Measurements from ENCODE around the gene GPR63. TPM values are rescaled to one million over a fixed set of nuclear protein-coding genes. Genes with fewer than 3 reads are reported as not detected.

GPR63 gene
- total RNA-seq, 1 donor from 2014 or later: 0.48 TPM

DNA sequence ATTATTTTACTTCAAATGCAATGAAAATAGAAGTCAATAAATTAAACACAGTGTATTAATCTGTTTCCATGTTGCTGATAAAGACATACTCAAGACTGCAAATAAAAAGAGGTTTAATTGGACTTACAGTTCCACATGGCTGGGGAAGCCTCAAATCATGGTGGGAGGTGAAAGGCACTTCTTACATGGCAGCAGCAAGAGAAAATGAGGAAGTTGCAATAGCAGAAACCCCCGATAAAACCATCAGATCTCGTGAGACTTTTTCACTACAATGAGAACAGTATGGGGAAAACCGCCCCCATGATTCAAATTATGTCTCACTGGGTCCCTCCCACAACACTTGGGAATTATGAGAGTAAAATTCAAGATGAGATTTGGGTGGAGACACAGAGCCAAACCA lies 82.2 kb downstream of the GPR63 start:
- TF ChIP-seq, protein P1, sequence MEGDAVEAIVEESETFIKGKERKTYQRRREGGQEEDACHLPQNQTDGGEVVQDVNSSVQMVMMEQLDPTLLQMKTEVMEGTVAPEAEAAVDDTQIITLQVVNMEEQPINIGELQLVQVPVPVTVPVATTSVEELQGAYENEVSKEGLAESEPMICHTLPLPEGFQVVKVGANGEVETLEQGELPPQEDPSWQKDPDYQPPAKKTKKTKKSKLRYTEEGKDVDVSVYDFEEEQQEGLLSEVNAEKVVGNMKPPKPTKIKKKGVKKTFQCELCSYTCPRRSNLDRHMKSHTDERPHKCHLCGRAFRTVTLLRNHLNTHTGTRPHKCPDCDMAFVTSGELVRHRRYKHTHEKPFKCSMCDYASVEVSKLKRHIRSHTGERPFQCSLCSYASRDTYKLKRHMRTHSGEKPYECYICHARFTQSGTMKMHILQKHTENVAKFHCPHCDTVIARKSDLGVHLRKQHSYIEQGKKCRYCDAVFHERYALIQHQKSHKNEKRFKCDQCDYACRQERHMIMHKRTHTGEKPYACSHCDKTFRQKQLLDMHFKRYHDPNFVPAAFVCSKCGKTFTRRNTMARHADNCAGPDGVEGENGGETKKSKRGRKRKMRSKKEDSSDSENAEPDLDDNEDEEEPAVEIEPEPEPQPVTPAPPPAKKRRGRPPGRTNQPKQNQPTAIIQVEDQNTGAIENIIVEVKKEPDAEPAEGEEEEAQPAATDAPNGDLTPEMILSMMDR (IDR thresholded peaks at IDR 0.05): no peak
- Mint-ChIP-seq H3K36me3 (ENCODE audit: unreplicated experiment) (no peaks in the 10 kb centered on the region), H3K4me3 (ENCODE audit: unreplicated experiment) (no peak overlapping the region), H3K9me3 (ENCODE audit: unreplicated experiment) (no peaks in the 10 kb centered on the region), H3K27ac (ENCODE audit: unreplicated experiment) (no peak overlapping the region), H3K4me1 (ENCODE audit: unreplicated experiment) (peaks cover 1% of the 10 kb centered on the region), H3K27me3 (ENCODE audit: unreplicated experiment) (peaks cover 21% of the 10 kb centered on the region)
- DNase-seq (ENCODE audit: extremely low spot score, unreplicated experiment): no peak

DNA sequence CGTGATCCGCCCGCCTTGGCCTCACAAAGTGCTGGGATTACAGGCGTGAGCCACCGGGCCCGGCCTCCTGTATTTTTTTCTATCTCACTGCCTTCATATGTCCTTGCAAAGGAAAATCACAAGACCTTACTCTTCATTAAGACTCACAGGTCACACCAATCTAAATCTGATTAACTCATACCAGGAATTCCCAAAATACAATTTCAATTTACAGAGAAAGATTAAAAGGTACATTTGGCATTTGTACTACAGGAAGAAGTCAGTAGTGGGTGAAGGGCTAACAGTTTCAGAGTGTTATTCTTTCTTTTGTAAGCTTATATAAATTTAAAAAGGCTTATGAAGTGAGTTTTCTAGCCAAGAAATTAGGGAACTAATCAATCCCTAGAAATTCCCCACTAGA lies 87.4 kb downstream of the GPR63 start:
- DNase-seq (ENCODE audit: extremely low spot score, unreplicated experiment): no peak
- Mint-ChIP-seq H3K36me3 (ENCODE audit: unreplicated experiment) (no peaks in the 10 kb centered on the region), H3K27ac (ENCODE audit: unreplicated experiment) (no peak overlapping the region), H3K9me3 (ENCODE audit: unreplicated experiment) (no peaks in the 10 kb centered on the region), H3K4me1 (ENCODE audit: unreplicated experiment) (no peaks in the 10 kb centered on the region), H3K27me3 (ENCODE audit: unreplicated experiment) (peaks cover 19% of the 10 kb centered on the region), H3K4me3 (ENCODE audit: unreplicated experiment) (no peak overlapping the region)
- TF ChIP-seq, protein P1 (IDR thresholded peaks at IDR 0.05): no peak

Other genes starting within 250 kb of the GPR63 start
- 20.5 and 21.6 TPM in 2 replicates for gene NDUFAF4, start 60.4 kb upstream of the GPR63 start, total RNA-seq
- gene KLHL32, start 87.3 kb upstream of the GPR63 start, total RNA-seq: not detected in 2 replicates